Inflammatory macrophage (primary cell): ENCODE data around the gene HARS1.
"Not testable (repeated sequence)": the region's sequence is repeated elsewhere in the genome, so short reads cannot be mapped to it uniquely, and the experiment has no call there.

Source experiments
- DNase-seq, 2 donors: peaks; one replicate each; pipeline ENCODE4 v3.0.0-alpha.2; 2020 to 2022

HARS1 gene

DNA sequence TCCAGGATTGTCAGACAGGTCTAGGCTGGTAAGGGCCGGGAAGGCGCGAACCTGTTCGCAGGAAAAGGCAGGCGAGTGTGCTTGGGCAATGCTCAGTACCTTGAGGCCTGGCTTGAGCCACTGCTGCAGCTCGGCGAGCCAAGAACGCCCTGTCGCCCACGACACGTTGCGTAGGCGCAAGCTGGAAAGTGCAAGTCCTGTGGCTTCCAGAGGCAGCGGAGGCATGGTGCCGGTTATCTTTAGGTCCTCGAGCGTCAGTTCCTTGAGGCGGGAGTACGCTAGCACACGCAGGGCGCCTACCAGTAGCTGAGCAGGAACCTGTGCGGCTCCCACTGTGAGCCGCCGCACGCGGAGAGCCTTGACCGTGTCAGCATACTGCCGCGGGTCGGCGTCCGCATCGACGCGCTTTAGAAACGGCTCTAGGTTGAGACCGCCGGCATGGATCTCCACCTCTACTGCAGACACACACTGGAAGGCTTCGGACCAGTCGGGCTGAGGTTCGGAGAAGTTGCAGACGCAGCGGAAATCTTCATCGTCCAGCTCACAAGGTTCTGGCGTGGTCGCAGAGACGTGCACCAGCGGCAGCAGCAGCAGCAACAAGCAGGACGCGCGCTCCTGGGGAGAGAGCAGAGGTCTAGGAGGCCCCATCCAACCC, 58.7 kb downstream of the HARS1 start:
- peak; percentile 85 to 94 for DNase-seq

DNA sequence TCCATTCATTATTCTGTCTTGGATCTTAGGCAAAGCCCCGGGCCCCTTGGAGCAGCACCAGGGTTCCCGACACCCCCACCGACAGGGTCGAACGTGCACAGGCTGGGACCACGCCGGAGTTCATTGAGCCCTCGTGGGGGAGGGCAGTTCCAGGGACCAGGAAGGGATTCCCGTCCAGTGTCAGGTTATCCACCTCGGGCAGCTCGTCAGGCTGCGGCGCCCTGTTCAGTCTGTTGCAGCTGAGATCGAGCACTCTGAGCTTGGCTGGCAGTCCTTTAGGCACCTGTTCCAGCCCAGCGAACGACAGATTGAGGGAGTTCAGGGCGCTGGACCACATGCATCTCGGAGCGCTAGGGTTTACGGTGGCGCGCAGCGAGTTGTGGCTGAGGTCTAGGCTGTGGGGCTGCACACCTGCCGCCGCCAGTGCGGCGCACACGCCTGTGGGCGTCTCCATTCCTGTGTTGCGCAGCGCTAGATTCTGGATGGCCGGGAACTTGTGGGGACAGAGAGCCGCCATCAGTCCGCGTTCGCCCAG, 59.3 kb downstream of the HARS1 start:
- DNase-seq = no peak

DNA sequence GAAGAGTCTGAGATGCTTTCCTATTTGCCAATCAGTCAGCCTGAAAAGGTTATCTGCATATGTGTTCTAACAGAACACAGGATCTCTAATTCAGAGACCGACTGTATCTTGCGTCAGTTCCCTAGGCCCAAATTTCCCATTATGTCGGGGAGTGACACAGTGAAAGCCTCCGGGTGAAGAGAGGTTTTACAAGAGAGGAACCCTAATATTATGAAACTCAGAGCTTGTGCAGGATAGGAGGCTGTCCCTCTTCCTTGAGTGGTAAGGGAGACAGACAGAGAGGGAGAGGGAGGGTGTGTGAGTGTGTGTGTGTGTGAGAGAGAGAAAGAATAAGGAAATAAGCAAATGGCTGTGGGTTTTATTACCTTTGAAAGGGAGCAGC, 60.1 kb downstream of the HARS1 start:
- DNase-seq = peak; percentile 86 to 95

DNA sequence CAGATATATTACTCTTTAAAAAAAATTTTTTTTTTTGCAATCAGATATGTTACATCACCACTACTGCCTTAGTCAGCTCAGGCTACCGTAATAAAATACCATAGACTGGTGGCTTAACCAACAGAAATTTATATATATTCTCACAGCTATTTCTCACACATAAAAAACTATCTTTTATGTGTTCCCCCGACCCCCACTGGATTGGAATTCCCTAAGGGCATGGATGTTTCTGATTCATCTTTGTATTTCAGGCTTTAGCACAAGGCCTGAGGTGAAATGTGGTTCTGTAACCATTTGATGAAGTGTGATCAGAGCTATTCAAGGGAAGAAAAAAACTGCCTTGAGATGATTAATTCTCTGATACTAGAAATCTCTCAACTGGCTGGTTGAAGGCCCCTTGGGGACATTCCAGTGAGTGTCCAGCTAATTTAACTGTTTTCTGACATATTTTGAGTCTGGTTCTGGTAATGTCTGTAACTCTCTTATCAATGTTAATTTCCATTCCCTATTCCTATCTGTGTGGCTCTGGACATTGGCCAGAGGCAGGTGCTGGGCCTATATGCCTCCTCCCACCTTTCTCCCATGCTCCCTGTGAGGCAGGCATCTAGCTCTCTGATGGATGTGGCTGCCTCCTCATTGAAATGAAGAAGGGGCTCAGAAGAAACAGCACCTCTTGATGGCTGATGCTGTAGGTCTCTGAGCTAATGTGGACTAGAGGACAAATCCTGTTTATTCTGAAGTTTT, 60.7 kb downstream of the HARS1 start:
- DNase-seq = peak in 1 of 2 donors; percentile 3

DNA sequence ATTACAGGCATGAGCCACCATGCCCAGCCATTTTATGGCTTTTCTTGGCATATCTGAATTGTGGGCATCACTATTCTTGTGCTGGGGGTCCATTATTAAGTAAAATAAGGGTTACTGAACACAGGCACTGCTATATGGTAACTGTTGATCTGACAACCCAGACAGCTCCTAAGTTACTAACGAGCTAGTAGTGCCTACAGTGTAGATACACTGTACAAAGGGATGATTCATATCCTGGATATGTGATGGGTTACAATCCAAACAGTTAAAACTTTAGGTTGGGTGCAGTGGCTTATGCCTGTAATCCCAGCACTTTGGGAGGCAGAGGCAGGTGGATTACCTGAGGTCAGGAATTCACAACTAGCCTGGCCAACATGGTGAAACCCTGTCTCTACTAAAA, 62.5 kb downstream of the HARS1 start:
- no peak for DNase-seq

DNA sequence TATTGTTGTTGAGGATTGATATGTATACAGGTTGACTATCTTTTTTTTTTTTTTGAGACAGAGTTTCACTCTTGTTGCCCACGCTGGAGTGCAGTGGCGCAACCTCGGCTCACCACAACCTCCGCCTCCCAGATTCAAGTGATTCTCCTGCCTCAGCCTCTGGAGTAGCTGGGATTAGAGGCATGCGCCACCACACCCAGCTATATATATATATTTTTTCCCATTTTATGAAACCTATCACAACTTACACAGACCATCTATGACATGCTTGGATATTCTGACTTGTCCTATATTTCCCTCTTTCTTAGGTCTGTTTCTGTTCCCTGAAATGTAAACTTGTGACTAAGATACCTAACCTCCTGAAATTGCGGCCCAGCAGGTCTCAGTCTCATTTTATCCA, 63.2 kb downstream of the HARS1 start:
- peak in 1 of 2 donors; percentile 9 for DNase-seq

DNA sequence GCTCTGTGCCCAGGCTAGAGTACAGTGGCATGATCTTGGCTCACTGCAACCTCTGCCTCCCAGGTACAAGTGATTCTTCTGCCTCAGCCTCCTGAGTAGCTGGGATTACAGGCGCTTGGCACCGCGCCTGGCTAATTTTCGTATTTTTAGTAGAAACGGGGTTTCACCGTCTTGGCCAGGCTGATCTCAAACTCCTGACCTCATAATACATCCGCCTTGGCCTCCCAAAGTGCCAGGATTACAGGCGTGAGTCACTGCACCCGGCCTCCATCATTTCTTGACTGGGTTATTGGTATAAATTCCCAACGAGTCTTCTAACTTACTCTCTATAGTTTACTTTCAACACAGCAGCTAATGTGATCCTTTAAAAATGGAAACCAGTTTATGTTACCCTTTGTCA, 66.3 kb downstream of the HARS1 start:
- DNase-seq = not testable (repeated sequence)
